Suprapubic skin (tissue), 4 donors: Measurements from ENCODE around the gene SNX9. TPM values are rescaled to one million over a fixed set of nuclear protein-coding genes. Genes with fewer than 3 reads are reported as not detected.

Experiments used
- DNase-seq, 2 donors: peaks; one replicate each; pipeline ENCODE4 v3.0.0-alpha.2; 2019; ENCODE audit warnings: low spot score in 2 of 2
- H3K27ac ChIP-seq: fragments of 200-600 bp; sonication (generic); one replicate; pipeline ENCODE4 v1.5.1; 2019
- H3K27me3 ChIP-seq: fragments of 200-600 bp; sonication (generic); one replicate; pipeline ENCODE4 v1.5.1; 2019
- H3K36me3 ChIP-seq: fragments of 200-600 bp; sonication (generic); one replicate; pipeline ENCODE4 v1.5.1; 2019
- H3K4me1 ChIP-seq: fragments of 200-600 bp; sonication (generic); one replicate; pipeline ENCODE4 v1.5.1; 2019
- H3K4me3 ChIP-seq: fragments of 200-600 bp; sonication (generic); one replicate; pipeline ENCODE4 v1.5.1; 2019; ENCODE audit warnings: mild to moderate bottlenecking
- H3K9me3 ChIP-seq: fragments of 200-600 bp; sonication (generic); one replicate; pipeline ENCODE4 v1.5.1; 2019
- CTCF ChIP-seq, 2 donors: fragments of 200-600 bp in 1 of 2; fragments of 450-650 bp in 1 of 2; sonication (generic) in 1 of 2; IDR thresholded peaks; one replicate each; pipeline ENCODE4 v1.5.1; 2016 to 2019; ENCODE audit warnings: antibody characterized with exemption in 2 of 2, mild to moderate bottlenecking in 1 of 2, moderate library complexity in 1 of 2
- EP300 ChIP-seq: sonication (generic); formaldehyde crosslinking; IDR thresholded peaks from one replicate; pipeline ENCODE4 v1.6.1; 2017; ENCODE audit warnings: antibody characterized with exemption
- POLR2A ChIP-seq, 2 donors: fragments of 450-650 bp; IDR thresholded peaks; one replicate each; pipeline ENCODE4 v1.6.1; 2017; ENCODE audit warnings: antibody characterized with exemption in 2 of 2, mild to moderate bottlenecking in 2 of 2, moderate library complexity in 2 of 2
- POLR2AphosphoS5 ChIP-seq, 3 donors: sonication (generic); formaldehyde crosslinking; IDR thresholded peaks; one replicate each; pipeline ENCODE4 v1.6.1; 2017; ENCODE audit warnings: antibody characterized with exemption in 3 of 3
- WGBS: methylation state at CpG from one replicate; pipeline ENCODE4 v1.1.5; 2018; 5-methylcytosine and 5-hydroxymethylcytosine counted together
- total RNA-seq, 4 donors: library from RNA; depleted of rRNA; stranded (reverse); fragments of >200 nt; gene quantifications; one replicate each; pipeline ENCODE4 v1.1.0, GENCODE V29; 2016

SNX9 gene
- total RNA-seq, 4 donors from 2014 or later, result 30.4 to 44.2 (median 35.8) TPM

- Histone ChIP-seq H3K27ac (no peak overlapping the region), H3K9me3 (no peaks in the 10 kb centered on the region), H3K4me1 (peaks cover 17% of the 10 kb centered on the region), H3K27me3 (no peaks in the 10 kb centered on the region), H3K4me3 (no peak overlapping the region), H3K36me3 (peaks cover 60% of the 10 kb centered on the region)
- TF ChIP-seq CTCF (IDR thresholded peaks at IDR 0.05), result no peak
- TF ChIP-seq POLR2A (IDR thresholded peaks at IDR 0.05), result no peak
- no peak for DNase-seq
- WGBS, result 78% methylated on average over 4 of the region's 4 CpGs
Observed at GRCh38 chr6:157904999-157905398, 82.0 kb downstream of the SNX9 start.

GRCh38 chr6:157905590-157906342 lies 82.7 kb downstream of the SNX9 start:
- TF ChIP-seq POLR2A (IDR thresholded peaks at IDR 0.05) (no peak), EP300 (no peak), POLR2AphosphoS5 (IDR thresholded peaks at IDR 0.05) (no peak), CTCF (IDR thresholded peaks at IDR 0.05) (no peak)
- Histone ChIP-seq H3K4me1 (peaks cover 13% of the 10 kb centered on the region), H3K36me3 (peaks cover 68% of the 10 kb centered on the region), H3K27me3 (no peaks in the 10 kb centered on the region), H3K27ac (no peak overlapping the region), H3K4me3 (no peak overlapping the region), H3K9me3 (no peaks in the 10 kb centered on the region)
- DNase-seq, result no peak
- 78% methylated on average over 11 of the region's 11 CpGs for WGBS

- H3K36me3 ChIP-seq, result peaks cover 73% of the 10 kb centered on the region
Observed at GRCh38 chr6:157906537-157907061, 83.6 kb downstream of the SNX9 start.

GRCh38 chr6:157907651-157908050 lies 84.6 kb downstream of the SNX9 start:
- 90% methylated on average over 7 of the region's 7 CpGs for WGBS
- H3K4me3 ChIP-seq, result no peak overlapping the region

More at GRCh38 chr6:157906537-157907061, 83.6 kb downstream of the SNX9 start:
- H3K27me3 ChIP-seq, result no peaks in the 10 kb centered on the region
- TF ChIP-seq POLR2A (IDR thresholded peaks at IDR 0.05) (no peak), EP300 (no peak), POLR2AphosphoS5 (IDR thresholded peaks at IDR 0.05) (no peak), CTCF (IDR thresholded peaks at IDR 0.05) (no peak)
- H3K4me1 ChIP-seq, result peaks cover 10% of the 10 kb centered on the region
- no peak for DNase-seq
- no peak overlapping the region for H3K4me3 ChIP-seq
- H3K27ac ChIP-seq, result no peak overlapping the region
- WGBS, result 63% methylated on average over 2 of the region's 2 CpGs
- no peaks in the 10 kb centered on the region for H3K9me3 ChIP-seq

More at GRCh38 chr6:157907651-157908050, 84.6 kb downstream of the SNX9 start:
- peaks cover 10% of the 10 kb centered on the region for H3K4me1 ChIP-seq
- no peak for TF ChIP-seq POLR2A (IDR thresholded peaks at IDR 0.05)
- no peak for TF ChIP-seq CTCF (IDR thresholded peaks at IDR 0.05)
- no peak for TF ChIP-seq EP300
- TF ChIP-seq POLR2AphosphoS5 (IDR thresholded peaks at IDR 0.05), result no peak
- no peak for DNase-seq
- H3K27ac ChIP-seq, result no peak overlapping the region
- no peaks in the 10 kb centered on the region for H3K9me3 ChIP-seq
- no peaks in the 10 kb centered on the region for H3K27me3 ChIP-seq
- peaks cover 64% of the 10 kb centered on the region for H3K36me3 ChIP-seq
